GM23248 (cell line): Measurements from ENCODE around the gene FAM149A.

Experiments
- EZH2 ChIP-seq: fragments of 200-600 bp; sonication (generic); IDR thresholded peaks from 2 replicates; pipeline ENCODE4 v1.6.1; 2018; ENCODE audit warnings: antibody characterized with exemption, mild to moderate bottlenecking; ENCODE audit not compliant: insufficient read depth, poor library complexity, severe bottlenecking
- EZH2phosphoT487 ChIP-seq: fragments of 200-600 bp; sonication (generic); IDR thresholded peaks from 2 replicates; pipeline ENCODE4 v1.6.1; 2018; ENCODE audit warnings: antibody characterized with exemption, moderate library complexity, mild to moderate bottlenecking, low read depth; ENCODE audit not compliant: insufficient read depth

DNA sequence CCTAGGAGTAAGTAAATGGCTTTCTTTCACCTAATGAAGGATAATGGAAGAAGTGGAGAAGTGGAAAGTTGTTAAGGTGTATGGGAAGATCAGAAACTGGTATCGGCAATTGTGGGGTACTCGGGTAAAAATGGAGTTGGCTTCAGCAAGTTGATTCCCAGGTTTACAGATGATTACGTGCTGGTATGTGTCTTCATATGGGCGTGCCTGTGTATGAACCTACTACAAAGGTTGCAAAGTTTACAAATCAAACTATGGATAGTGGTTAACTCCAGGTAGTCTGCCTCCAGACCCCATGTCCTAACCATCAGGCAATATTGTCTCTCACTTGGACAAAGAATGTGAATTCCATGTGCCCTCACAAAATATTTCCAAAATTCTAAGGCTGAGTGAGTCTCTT is 34.8 kb upstream of the FAM149A start:
- TF ChIP-seq EZH2 (no peak), EZH2phosphoT487 (no peak)
